HL-60 (cell line): ENCODE results near the gene CNTN1.
"Not testable (repeated sequence)": the region's sequence is repeated elsewhere in the genome, so short reads cannot be mapped to it uniquely, and the experiment has no call there.

Source experiments
- DNase-seq, 2 experiments: peaks; one replicate each; pipeline ENCODE4 v3.0.0-alpha.2; 2010 to 2020; ENCODE audit warnings: low read depth in 1 of 2, low spot score in 1 of 2
- H3K27ac ChIP-seq: fragments of 250-450 bp; sonication (Bioruptor Pico); replicated peaks from 2 replicates; pipeline ENCODE4 v1.5.1; 2020; ENCODE audit warnings: mild to moderate bottlenecking, moderate library complexity
- H3K27me3 ChIP-seq: fragments of 250-450 bp; sonication (Bioruptor Pico); 2 replicates; pipeline ENCODE4 v1.5.1; 2021; ENCODE audit warnings: mild to moderate bottlenecking, moderate library complexity; ENCODE audit not compliant: insufficient read depth, poor library complexity, severe bottlenecking
- H3K4me3 ChIP-seq: replicated peaks from 2 replicates; pipeline ENCODE4 v1.5.1; 2011; ENCODE audit warnings: mild to moderate bottlenecking, control low read depth, low read length; ENCODE audit not compliant: insufficient read depth
- GABPA ChIP-seq: IDR thresholded peaks from 2 replicates; pipeline ENCODE4 v1.6.1; 2012; ENCODE audit warnings: low read depth
- POLR2AphosphoS5 ChIP-seq: IDR thresholded peaks from 2 replicates; pipeline ENCODE4 v1.6.1; 2012; ENCODE audit warnings: low read depth
- SPI1 ChIP-seq: IDR thresholded peaks from 2 replicates; pipeline ENCODE4 v1.6.1; 2012; ENCODE audit warnings: low read depth, mild to moderate bottlenecking, borderline replicate concordance
- TF ChIP-seq, protein P1 (sequence below): IDR thresholded peaks from one replicate; pipeline ENCODE4 v1.5.1; 2011; ENCODE audit warnings: low read length, control low read depth, inconsistent platforms; ENCODE audit not compliant: insufficient read depth
- TF ChIP-seq, protein P2 (sequence below): IDR thresholded peaks from 2 replicates; pipeline ENCODE4 v1.6.1; 2012; ENCODE audit warnings: low read depth; ENCODE audit not compliant: insufficient replicate concordance

Gene CNTN1

DNA sequence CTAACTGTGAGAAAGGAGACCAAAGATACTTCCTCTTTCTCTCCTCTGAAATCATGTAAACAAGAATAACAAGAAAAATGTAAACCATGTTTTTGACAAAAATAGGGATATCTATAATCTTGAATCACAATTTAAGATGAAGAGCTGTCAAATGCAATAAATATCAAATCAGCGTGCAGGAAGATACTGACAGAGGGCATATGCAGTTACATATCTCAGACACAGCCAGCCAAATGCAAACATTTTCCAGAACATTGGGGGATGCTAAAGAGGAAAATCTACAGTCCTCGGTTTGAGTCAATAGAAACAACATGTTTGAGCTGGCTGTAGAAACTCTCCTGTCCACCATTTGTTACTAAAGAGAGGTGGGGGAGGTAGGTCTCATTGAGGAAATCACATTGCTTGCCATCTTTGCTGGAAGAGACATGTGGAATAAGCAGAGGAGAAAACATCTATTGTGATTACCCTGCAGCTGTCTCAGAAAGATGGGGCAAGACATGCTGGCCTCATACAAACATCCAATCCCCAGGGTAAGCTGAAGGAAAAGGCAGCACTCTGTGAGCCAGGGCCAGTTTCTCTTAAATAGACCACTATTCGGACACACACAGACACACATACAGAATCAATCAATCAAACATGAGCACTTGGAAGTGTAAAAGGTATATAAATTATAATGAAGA is 43.5 kb downstream of the CNTN1 start:
- H3K4me3 ChIP-seq = no peak overlapping the region
- no peaks in the 10 kb centered on the region for H3K27me3 ChIP-seq
- no peak overlapping the region for H3K27ac ChIP-seq
- DNase-seq = no peak
- no peak for TF ChIP-seq POLR2AphosphoS5
- TF ChIP-seq, protein P1, sequence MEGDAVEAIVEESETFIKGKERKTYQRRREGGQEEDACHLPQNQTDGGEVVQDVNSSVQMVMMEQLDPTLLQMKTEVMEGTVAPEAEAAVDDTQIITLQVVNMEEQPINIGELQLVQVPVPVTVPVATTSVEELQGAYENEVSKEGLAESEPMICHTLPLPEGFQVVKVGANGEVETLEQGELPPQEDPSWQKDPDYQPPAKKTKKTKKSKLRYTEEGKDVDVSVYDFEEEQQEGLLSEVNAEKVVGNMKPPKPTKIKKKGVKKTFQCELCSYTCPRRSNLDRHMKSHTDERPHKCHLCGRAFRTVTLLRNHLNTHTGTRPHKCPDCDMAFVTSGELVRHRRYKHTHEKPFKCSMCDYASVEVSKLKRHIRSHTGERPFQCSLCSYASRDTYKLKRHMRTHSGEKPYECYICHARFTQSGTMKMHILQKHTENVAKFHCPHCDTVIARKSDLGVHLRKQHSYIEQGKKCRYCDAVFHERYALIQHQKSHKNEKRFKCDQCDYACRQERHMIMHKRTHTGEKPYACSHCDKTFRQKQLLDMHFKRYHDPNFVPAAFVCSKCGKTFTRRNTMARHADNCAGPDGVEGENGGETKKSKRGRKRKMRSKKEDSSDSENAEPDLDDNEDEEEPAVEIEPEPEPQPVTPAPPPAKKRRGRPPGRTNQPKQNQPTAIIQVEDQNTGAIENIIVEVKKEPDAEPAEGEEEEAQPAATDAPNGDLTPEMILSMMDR = no peak
- TF ChIP-seq SPI1 = no peak
- TF ChIP-seq, protein P2, sequence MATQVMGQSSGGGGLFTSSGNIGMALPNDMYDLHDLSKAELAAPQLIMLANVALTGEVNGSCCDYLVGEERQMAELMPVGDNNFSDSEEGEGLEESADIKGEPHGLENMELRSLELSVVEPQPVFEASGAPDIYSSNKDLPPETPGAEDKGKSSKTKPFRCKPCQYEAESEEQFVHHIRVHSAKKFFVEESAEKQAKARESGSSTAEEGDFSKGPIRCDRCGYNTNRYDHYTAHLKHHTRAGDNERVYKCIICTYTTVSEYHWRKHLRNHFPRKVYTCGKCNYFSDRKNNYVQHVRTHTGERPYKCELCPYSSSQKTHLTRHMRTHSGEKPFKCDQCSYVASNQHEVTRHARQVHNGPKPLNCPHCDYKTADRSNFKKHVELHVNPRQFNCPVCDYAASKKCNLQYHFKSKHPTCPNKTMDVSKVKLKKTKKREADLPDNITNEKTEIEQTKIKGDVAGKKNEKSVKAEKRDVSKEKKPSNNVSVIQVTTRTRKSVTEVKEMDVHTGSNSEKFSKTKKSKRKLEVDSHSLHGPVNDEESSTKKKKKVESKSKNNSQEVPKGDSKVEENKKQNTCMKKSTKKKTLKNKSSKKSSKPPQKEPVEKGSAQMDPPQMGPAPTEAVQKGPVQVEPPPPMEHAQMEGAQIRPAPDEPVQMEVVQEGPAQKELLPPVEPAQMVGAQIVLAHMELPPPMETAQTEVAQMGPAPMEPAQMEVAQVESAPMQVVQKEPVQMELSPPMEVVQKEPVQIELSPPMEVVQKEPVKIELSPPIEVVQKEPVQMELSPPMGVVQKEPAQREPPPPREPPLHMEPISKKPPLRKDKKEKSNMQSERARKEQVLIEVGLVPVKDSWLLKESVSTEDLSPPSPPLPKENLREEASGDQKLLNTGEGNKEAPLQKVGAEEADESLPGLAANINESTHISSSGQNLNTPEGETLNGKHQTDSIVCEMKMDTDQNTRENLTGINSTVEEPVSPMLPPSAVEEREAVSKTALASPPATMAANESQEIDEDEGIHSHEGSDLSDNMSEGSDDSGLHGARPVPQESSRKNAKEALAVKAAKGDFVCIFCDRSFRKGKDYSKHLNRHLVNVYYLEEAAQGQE = no peak
- no peak for TF ChIP-seq GABPA

DNA sequence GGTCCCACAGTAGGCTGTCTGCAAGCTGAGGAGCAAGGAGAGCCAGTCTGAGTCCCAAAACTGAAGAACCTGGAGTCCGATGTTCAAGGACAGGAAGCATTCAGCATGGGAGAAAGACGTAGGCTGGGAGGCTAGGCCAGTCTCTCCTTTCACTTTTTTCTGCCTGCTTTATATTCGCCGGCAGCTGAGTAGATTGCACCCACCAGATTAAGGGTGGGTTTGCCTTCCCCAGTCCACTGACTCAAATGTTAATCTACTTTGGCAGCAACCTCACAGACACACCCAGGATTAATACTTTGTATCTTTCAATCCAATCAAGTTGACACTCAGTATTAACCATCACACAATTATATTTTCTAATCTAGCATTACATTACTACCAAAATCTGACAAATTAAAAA is 45.2 kb downstream of the CNTN1 start:
- DNase-seq, H3K27ac ChIP-seq, H3K4me3 ChIP-seq, H3K27me3 ChIP-seq: not testable (repeated sequence)

DNA sequence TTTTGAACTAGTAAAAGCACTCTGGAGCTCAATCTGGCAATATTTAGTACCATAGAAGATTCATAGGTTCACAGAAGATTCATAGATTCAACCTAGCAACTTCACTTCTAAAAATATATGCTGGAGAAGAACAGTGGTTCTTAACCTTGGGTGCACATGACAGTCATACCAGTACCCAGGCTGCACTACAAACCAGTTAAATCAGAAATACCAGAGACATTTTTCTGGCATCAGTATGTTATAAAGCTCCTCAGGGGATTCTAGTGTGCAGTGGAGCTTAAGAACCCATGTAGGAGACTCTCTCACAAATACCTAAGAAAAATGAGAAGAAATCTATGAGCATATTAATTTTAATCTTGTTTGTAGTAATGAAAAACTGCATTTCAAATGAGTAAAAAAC is 46.6 kb downstream of the CNTN1 start:
- Histone ChIP-seq H3K27me3 (no peaks in the 10 kb centered on the region), H3K27ac (no peak overlapping the region), H3K4me3 (no peak overlapping the region)
- DNase-seq = no peak
- TF ChIP-seq GABPA (no peak), POLR2AphosphoS5 (no peak), SPI1 (no peak)
- TF ChIP-seq, protein P1 = no peak
- TF ChIP-seq, protein P2 = no peak

DNA sequence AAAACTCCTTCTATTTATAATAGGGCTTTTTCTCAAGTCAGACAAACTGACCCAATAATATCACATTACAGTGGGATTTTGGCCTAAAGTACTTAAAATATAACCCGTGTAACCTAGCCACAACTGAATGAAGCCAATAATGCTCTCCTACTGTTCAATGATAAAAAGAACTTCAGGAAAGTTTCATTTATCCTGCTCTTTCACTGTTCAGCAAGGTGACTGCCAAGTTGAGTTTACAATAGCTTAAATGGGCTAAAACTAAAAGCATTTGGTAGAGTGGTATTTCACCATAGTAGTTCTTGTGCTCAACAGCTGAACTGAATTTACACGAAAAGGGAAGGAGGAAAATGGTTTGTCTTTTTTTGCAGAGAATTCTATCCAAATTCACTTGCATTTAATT is 49.8 kb downstream of the CNTN1 start:
- TF ChIP-seq POLR2AphosphoS5 (no peak), SPI1 (no peak), GABPA (no peak)
- TF ChIP-seq, protein P1 = no peak
- TF ChIP-seq, protein P2 = no peak
- no peaks in the 10 kb centered on the region for H3K27me3 ChIP-seq
- H3K4me3 ChIP-seq = no peak overlapping the region
- H3K27ac ChIP-seq = no peak overlapping the region
- no peak for DNase-seq
